ENCODE measurements around the gene SPRR2B.
"Not testable (repeated sequence)": the region's sequence is repeated elsewhere in the genome, so short reads cannot be mapped to it uniquely, and the experiment has no call there.

Gene SPRR2B

GRCh38 chr1:153071511-153071910 lies at the start of gene SPRR2B:
Gene SPRR2B, minus strand, starts transcription at chr1:153071611. Its CDS starts 772 bp downstream, at chr1:153070839.
- DNase-seq = no peak

GRCh38 chr1:153120945-153121344 lies 49.5 kb upstream of the SPRR2B start:
- no peak for DNase-seq

GRCh38 chr1:153119491-153119971 lies 48.1 kb upstream of the SPRR2B start:
- no peak for DNase-seq

GRCh38 chr1:153115264-153115663 lies 43.9 kb upstream of the SPRR2B start:
- not testable (repeated sequence) for DNase-seq

- DNase-seq = no peak
These were observed 42.0 kb upstream of the SPRR2B start, which contains the start of gene SPRR2F for GRCh38 chr1:153113416-153113815. Gene SPRR2F, minus strand, starts transcription at chr1:153113516. Its CDS starts 783 bp downstream, at chr1:153112733.

GRCh38 chr1:153112454-153112853 lies 41.0 kb upstream of the SPRR2B start:
- not testable (repeated sequence) for DNase-seq

- no peak for DNase-seq
These were observed 28.8 kb upstream of the SPRR2B start for GRCh38 chr1:153100245-153100644.

- no peak for DNase-seq
These were observed 28.1 kb upstream of the SPRR2B start for GRCh38 chr1:153099461-153100045.

- no peak for DNase-seq
These were observed 24.4 kb upstream of the SPRR2B start for GRCh38 chr1:153095764-153096163.

- DNase-seq = no peak
These were observed 23.0 kb upstream of the SPRR2B start, which contains the start of gene SPRR2E for GRCh38 chr1:153094426-153094825. Gene SPRR2E, minus strand, starts transcription at chr1:153094526. Its CDS starts 775 bp downstream, at chr1:153093751.

GRCh38 chr1:153087652-153088051 lies 16.2 kb upstream of the SPRR2B start:
- no peak for DNase-seq

- DNase-seq = no peak
These were observed 10.3 kb upstream of the SPRR2B start for GRCh38 chr1:153081736-153082135.

- DNase-seq = no peak
These were observed 1.7 kb upstream of the SPRR2B start for GRCh38 chr1:153072806-153073726.

GRCh38 chr1:153070243-153070642 lies 1.2 kb downstream of the SPRR2B start:
- no peak for DNase-seq

- no peak for DNase-seq
These were observed 12.3 kb downstream of the SPRR2B start for GRCh38 chr1:153058826-153059784.

- DNase-seq = no peak
These were observed 13.3 kb downstream of the SPRR2B start for GRCh38 chr1:153058154-153058553.

GRCh38 chr1:153057375-153057774 lies 14.0 kb downstream of the SPRR2B start, which contains the start of gene SPRR2A:
Gene SPRR2A, minus strand, starts transcription at chr1:153057512. Its CDS starts 777 bp downstream, at chr1:153056735.
- DNase-seq = no peak

- not testable (repeated sequence) for DNase-seq
These were observed 15.3 kb downstream of the SPRR2B start for GRCh38 chr1:153056111-153056510.

GRCh38 chr1:153049211-153049610 lies 22.2 kb downstream of the SPRR2B start:
- DNase-seq = no peak

- DNase-seq = no peak
These were observed 30.3 kb downstream of the SPRR2B start, which contains the start of gene SPRR2D for GRCh38 chr1:153040950-153041631. Gene SPRR2D, minus strand, starts transcription at chr1:153041120. Its CDS starts 774 bp downstream, at chr1:153040346.

GRCh38 chr1:153035211-153035610 lies 36.2 kb downstream of the SPRR2B start:
- no peak for DNase-seq

Data from eye (tissue), 1 donor.